HG03469 (cell line): ENCODE measurements around the gene DDAH2.

ENCODE experiments used
- ATAC-seq: cut with Tn5 transposase; IDR thresholded peaks from one replicate; pipeline ENCODE4 v1.9.1; 2021; ENCODE audit warnings: mild to moderate bottlenecking, moderate library complexity, moderate number of reproducible peaks; ENCODE audit not compliant: unreplicated experiment

The DDAH2 gene

GRCh38 chr6:31761343-31761742 lies 32.2 kb upstream of the DDAH2 start:
- no peak for ATAC-seq

GRCh38 chr6:31760790-31761189 lies 31.7 kb upstream of the DDAH2 start:
- ATAC-seq = no peak

- no peak for ATAC-seq
These were observed 29.2 kb upstream of the DDAH2 start for GRCh38 chr6:31758281-31758680.

- ATAC-seq = no peak
These were observed 23.7 kb upstream of the DDAH2 start for GRCh38 chr6:31752739-31753319.

GRCh38 chr6:31750411-31751022 lies 21.4 kb upstream of the DDAH2 start:
- ATAC-seq = no peak

GRCh38 chr6:31749301-31750036 lies 20.4 kb upstream of the DDAH2 start:
- no peak for ATAC-seq

GRCh38 chr6:31744422-31744821 lies 15.3 kb upstream of the DDAH2 start:
- no peak for ATAC-seq

GRCh38 chr6:31742894-31743293 lies 13.8 kb upstream of the DDAH2 start:
- ATAC-seq = no peak

- ATAC-seq = no peak
These were observed 12.7 kb upstream of the DDAH2 start for GRCh38 chr6:31741815-31742214.

GRCh38 chr6:31740397-31741223 lies 11.5 kb upstream of the DDAH2 start:
- no peak for ATAC-seq

GRCh38 chr6:31739639-31740396 lies 10.7 kb upstream of the DDAH2 start, which contains the start of gene MSH5:
TSS of gene MSH5 (plus strand) at chr6:31740005. CDS start at chr6:31740467, 462 bp downstream.
- peak; percentile 57 for ATAC-seq

GRCh38 chr6:31737991-31738979 lies 9.2 kb upstream of the DDAH2 start:
- ATAC-seq = no peak

- no peak for ATAC-seq
These were observed 8.4 kb upstream of the DDAH2 start for GRCh38 chr6:31737315-31737990.

- no peak for ATAC-seq
These were observed 7.7 kb upstream of the DDAH2 start for GRCh38 chr6:31736768-31737314.

GRCh38 chr6:31736021-31736767 lies 7.1 kb upstream of the DDAH2 start, which contains the start of gene CLIC1:
TSS of gene CLIC1 (minus strand) at chr6:31736530. CDS start at chr6:31736300, 230 bp downstream.
- ATAC-seq = no peak

- no peak for ATAC-seq
These were observed 5.8 kb upstream of the DDAH2 start for GRCh38 chr6:31734821-31735406.

- no peak for ATAC-seq
These were observed 5.2 kb upstream of the DDAH2 start for GRCh38 chr6:31734247-31734820.
